ENCODE results near the gene TSHB.

GRCh38 chr1:115067161-115067859 lies 37.7 kb downstream of the TSHB start:
- TF ChIP-seq CTCF (IDR thresholded peaks at IDR 0.05; ENCODE audit: low read depth, low read length) (no peak), EZH2phosphoT487 (IDR thresholded peaks at IDR 0.05; ENCODE audit: low read depth) (no peak)
